ENCODE measurements around the gene GRID2. TPM values are rescaled to one million over a fixed set of nuclear protein-coding genes. Genes with fewer than 3 reads are reported as not detected.

GRID2 gene
- polyA plus RNA-seq, 1 donor (not counting 4 experiments of a cell fraction or from before 2014, with no cell fraction given): not detected

DNA sequence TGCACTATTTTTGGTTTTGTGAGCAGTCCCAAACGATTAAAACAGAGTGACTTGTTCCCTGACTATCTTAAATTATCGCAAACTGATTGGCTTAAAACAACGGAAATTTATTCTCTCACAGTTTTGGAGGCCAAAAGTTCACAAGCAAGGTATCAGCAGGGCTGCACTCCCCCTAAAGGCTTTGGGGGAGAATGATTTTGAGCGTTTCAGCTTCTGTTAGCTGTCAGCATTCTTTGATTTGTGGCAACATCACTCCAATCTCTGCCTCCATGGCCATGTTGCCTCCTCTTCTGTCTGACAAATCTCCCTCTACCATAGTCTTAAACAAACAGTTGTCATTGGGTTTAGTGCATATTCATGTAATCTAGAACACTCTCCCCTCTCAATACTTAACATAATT lies 1065.2 kb downstream of the GRID2 start:
- no peaks in the 10 kb centered on the region for H3K79me2 ChIP-seq (ENCODE audit: control insufficient read depth, insufficient read depth, low read length)
- no peak overlapping the region for H3K4me3 ChIP-seq (ENCODE audit: control insufficient read depth in 2 of 3, extremely low read depth in 1 of 3, insufficient read depth in 2 of 3, low read depth in 1 of 3, low read length in 3 of 3)
- no peaks in the 10 kb centered on the region for H3K36me3 ChIP-seq (ENCODE audit: control insufficient read depth in 2 of 2, extremely low read depth in 1 of 2, insufficient read depth in 2 of 2, low read length in 2 of 2)
- no peaks in the 10 kb centered on the region for H3K9me1 ChIP-seq (ENCODE audit: control insufficient read depth, extremely low read depth, insufficient read depth, low read length)
- FAIRE-seq (no peak), DNase-seq (ENCODE audit: low read depth, low spot score) (no peak)
- H4K20me1 ChIP-seq (ENCODE audit: control insufficient read depth, extremely low read depth, insufficient read depth, low read length): no peaks in the 10 kb centered on the region
- H3K9ac ChIP-seq (ENCODE audit: control insufficient read depth, extremely low read depth, insufficient read depth, low read length): no peak overlapping the region
- no peaks in the 10 kb centered on the region for H3K27me3 ChIP-seq (ENCODE audit: control insufficient read depth, extremely low read depth, insufficient read depth, low read length)
- H3K27ac ChIP-seq (ENCODE audit: control insufficient read depth, insufficient read depth, low read length): no peak overlapping the region
- H2AFZ ChIP-seq (ENCODE audit: control insufficient read depth, low read length): no peak overlapping the region
- dilution Hi-C loops (cut with MboI; ENCODE audit: extremely low pct_ligation_motif_present, low sequenced_read_pairs): no loop called here
- H3K4me1 ChIP-seq (ENCODE audit: control insufficient read depth, extremely low read depth, insufficient read depth, low read length): no peaks in the 10 kb centered on the region
- H3K4me2 ChIP-seq (ENCODE audit: control insufficient read depth, extremely low read depth, insufficient read depth, low read depth, low read length): no peak overlapping the region
- TF ChIP-seq CTCF (optimal IDR thresholded peaks at IDR 0.05 in 1 of 3, IDR thresholded peaks at IDR 0.05 in 1 of 3, conservative IDR thresholded peaks at IDR 0.05 in 1 of 3; ENCODE audit: extremely low read depth in 1 of 3, insufficient read depth in 2 of 3, low read length in 3 of 3) (no peak), EZH2 (IDR thresholded peaks at IDR 0.05; ENCODE audit: low read length) (no peak)
- no peaks in the 10 kb centered on the region for H3K9me3 ChIP-seq (ENCODE audit: control insufficient read depth, low read depth, low read length)

DNA sequence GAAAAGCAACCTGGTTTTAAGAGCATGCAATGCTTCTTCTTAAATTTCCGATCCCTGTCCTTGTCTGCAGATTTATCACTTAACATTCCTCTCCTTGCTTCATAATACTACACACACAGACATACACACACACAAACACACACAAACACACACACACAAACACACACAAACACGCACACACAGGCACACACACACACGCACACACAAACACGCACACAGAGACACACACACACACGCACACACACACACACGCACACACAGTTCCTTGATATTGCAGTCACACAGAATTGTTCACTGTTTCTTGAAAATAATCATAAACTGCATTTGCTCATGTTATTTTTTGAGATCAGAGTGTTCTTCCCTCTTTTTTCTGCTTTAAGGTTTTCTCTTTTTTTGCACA lies 1066.5 kb downstream of the GRID2 start:
- no peak for FAIRE-seq
- no peaks in the 10 kb centered on the region for H3K79me2 ChIP-seq (ENCODE audit: control insufficient read depth, insufficient read depth, low read length)

More for the DNA sequence above, 1066.5 kb downstream of the GRID2 start:
- DNase-seq (ENCODE audit: low read depth, low spot score): no peak
- H3K4me1 ChIP-seq (ENCODE audit: control insufficient read depth, extremely low read depth, insufficient read depth, low read length): no peaks in the 10 kb centered on the region
- no peak overlapping the region for H3K9ac ChIP-seq (ENCODE audit: control insufficient read depth, extremely low read depth, insufficient read depth, low read length)
- no peaks in the 10 kb centered on the region for H4K20me1 ChIP-seq (ENCODE audit: control insufficient read depth, extremely low read depth, insufficient read depth, low read length)
- no peak overlapping the region for H2AFZ ChIP-seq (ENCODE audit: control insufficient read depth, low read length)
- no peaks in the 10 kb centered on the region for H3K9me3 ChIP-seq (ENCODE audit: control insufficient read depth, low read depth, low read length)
- H3K36me3 ChIP-seq (ENCODE audit: control insufficient read depth in 2 of 2, extremely low read depth in 1 of 2, insufficient read depth in 2 of 2, low read length in 2 of 2): no peaks in the 10 kb centered on the region
- H3K4me3 ChIP-seq (ENCODE audit: control insufficient read depth in 2 of 3, extremely low read depth in 1 of 3, insufficient read depth in 2 of 3, low read depth in 1 of 3, low read length in 3 of 3): no peak overlapping the region
- TF ChIP-seq CTCF (optimal IDR thresholded peaks at IDR 0.05 in 1 of 3, IDR thresholded peaks at IDR 0.05 in 1 of 3, conservative IDR thresholded peaks at IDR 0.05 in 1 of 3; ENCODE audit: extremely low read depth in 1 of 3, insufficient read depth in 2 of 3, low read length in 3 of 3) (no peak), EZH2 (IDR thresholded peaks at IDR 0.05; ENCODE audit: low read length) (no peak)
- H3K27me3 ChIP-seq (ENCODE audit: control insufficient read depth, extremely low read depth, insufficient read depth, low read length): no peaks in the 10 kb centered on the region
- H3K9me1 ChIP-seq (ENCODE audit: control insufficient read depth, extremely low read depth, insufficient read depth, low read length): no peaks in the 10 kb centered on the region
- dilution Hi-C loops (cut with MboI; ENCODE audit: extremely low pct_ligation_motif_present, low sequenced_read_pairs): no loop called here
- H3K4me2 ChIP-seq (ENCODE audit: control insufficient read depth, extremely low read depth, insufficient read depth, low read depth, low read length): no peak overlapping the region
- no peak overlapping the region for H3K27ac ChIP-seq (ENCODE audit: control insufficient read depth, insufficient read depth, low read length)
